Measurements from ENCODE around the gene CREB5.
"Not testable (repeated sequence)": the region's sequence is repeated elsewhere in the genome, so short reads cannot be mapped to it uniquely, and the experiment has no call there.

Gene CREB5

GRCh38 chr7:28606421-28606820 lies 194.1 kb downstream of the CREB5 start:
- no peak overlapping the region for H3K4me3 ChIP-seq (replicated peaks in 1 of 2; ENCODE audit: low read depth in 2 of 2, low read length in 2 of 2)
- no peak for DNase-seq (ENCODE audit: low read depth in 2 of 2)
- TF ChIP-seq CTCF (IDR thresholded peaks at IDR 0.05; ENCODE audit: low read depth, low read length) = no peak

- DNase-seq (ENCODE audit: low read depth in 2 of 2) = no peak
- TF ChIP-seq CTCF (IDR thresholded peaks at IDR 0.05; ENCODE audit: low read depth, low read length) = no peak
Observed at GRCh38 chr7:28607855-28608193, 195.5 kb downstream of the CREB5 start.

GRCh38 chr7:28608237-28608656 lies 195.9 kb downstream of the CREB5 start:
- no peak for TF ChIP-seq CTCF (IDR thresholded peaks at IDR 0.05; ENCODE audit: low read depth, low read length)
- H3K4me3 ChIP-seq (replicated peaks in 1 of 2; ENCODE audit: low read depth in 2 of 2, low read length in 2 of 2) = no peak overlapping the region
- DNase-seq (ENCODE audit: low read depth in 2 of 2) = no peak

More at GRCh38 chr7:28607855-28608193, 195.5 kb downstream of the CREB5 start:
- no peak overlapping the region for H3K4me3 ChIP-seq (replicated peaks in 1 of 2; ENCODE audit: low read depth in 2 of 2, low read length in 2 of 2)

- no peak overlapping the region for H3K4me3 ChIP-seq (replicated peaks in 1 of 2; ENCODE audit: low read depth in 2 of 2, low read length in 2 of 2)
- peak; percentile 29 for DNase-seq (ENCODE audit: low read depth in 2 of 2)
Observed at GRCh38 chr7:28608731-28609130, 196.4 kb downstream of the CREB5 start.

GRCh38 chr7:28609608-28610007 lies 197.3 kb downstream of the CREB5 start:
- no peak for TF ChIP-seq CTCF (IDR thresholded peaks at IDR 0.05; ENCODE audit: low read depth, low read length)
- no peak overlapping the region for H3K4me3 ChIP-seq (replicated peaks in 1 of 2; ENCODE audit: low read depth in 2 of 2, low read length in 2 of 2)
- DNase-seq (ENCODE audit: low read depth in 2 of 2) = no peak

More at GRCh38 chr7:28608731-28609130, 196.4 kb downstream of the CREB5 start:
- no peak for TF ChIP-seq CTCF (IDR thresholded peaks at IDR 0.05; ENCODE audit: low read depth, low read length)

GRCh38 chr7:28611399-28611897 lies 199.1 kb downstream of the CREB5 start:
- DNase-seq (ENCODE audit: low read depth in 2 of 2); H3K4me3 ChIP-seq (replicated peaks in 1 of 2; ENCODE audit: low read depth in 2 of 2, low read length in 2 of 2): not testable (repeated sequence)

GRCh38 chr7:28613262-28613661 lies 200.9 kb downstream of the CREB5 start:
- TF ChIP-seq CTCF (IDR thresholded peaks at IDR 0.05; ENCODE audit: low read depth, low read length) = no peak
- DNase-seq (ENCODE audit: low read depth in 2 of 2) = no peak
- no peak overlapping the region for H3K4me3 ChIP-seq (replicated peaks in 1 of 2; ENCODE audit: low read depth in 2 of 2, low read length in 2 of 2)
